HG02852 (cell line): ENCODE measurements around the gene DHRSX.
"Not testable (repeated sequence)": the region's sequence is repeated elsewhere in the genome, so short reads cannot be mapped to it uniquely, and the experiment has no call there.

Experiments used
- ATAC-seq: cut with Tn5 transposase; IDR thresholded peaks from one replicate; pipeline ENCODE4 v1.9.1; 2021; ENCODE audit warnings: mild to moderate bottlenecking, moderate library complexity; ENCODE audit not compliant: unreplicated experiment

The DHRSX gene

GRCh38 chrX:2460048-2460447 lies 40.7 kb downstream of the DHRSX start:
- ATAC-seq = not testable (repeated sequence)

DNA sequence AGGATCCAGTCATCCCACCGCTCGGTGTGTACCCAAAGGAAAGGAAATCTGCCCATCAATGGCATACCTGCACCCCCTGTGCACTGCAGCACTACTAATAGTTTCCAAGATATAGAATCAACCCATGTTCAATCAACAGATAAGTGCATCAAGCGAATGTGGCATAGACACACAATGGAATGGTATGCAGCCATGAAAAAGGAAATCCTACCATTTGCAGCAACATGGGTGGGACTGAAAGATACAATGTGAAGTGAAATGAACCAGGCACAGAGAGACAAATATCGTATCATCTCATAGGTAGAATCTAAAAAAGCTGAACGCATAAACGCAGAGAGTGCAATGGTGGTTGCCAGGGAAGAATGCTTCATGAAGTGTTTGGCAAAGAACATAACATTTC lies 42.5 kb downstream of the DHRSX start:
- ATAC-seq = no peak

DNA sequence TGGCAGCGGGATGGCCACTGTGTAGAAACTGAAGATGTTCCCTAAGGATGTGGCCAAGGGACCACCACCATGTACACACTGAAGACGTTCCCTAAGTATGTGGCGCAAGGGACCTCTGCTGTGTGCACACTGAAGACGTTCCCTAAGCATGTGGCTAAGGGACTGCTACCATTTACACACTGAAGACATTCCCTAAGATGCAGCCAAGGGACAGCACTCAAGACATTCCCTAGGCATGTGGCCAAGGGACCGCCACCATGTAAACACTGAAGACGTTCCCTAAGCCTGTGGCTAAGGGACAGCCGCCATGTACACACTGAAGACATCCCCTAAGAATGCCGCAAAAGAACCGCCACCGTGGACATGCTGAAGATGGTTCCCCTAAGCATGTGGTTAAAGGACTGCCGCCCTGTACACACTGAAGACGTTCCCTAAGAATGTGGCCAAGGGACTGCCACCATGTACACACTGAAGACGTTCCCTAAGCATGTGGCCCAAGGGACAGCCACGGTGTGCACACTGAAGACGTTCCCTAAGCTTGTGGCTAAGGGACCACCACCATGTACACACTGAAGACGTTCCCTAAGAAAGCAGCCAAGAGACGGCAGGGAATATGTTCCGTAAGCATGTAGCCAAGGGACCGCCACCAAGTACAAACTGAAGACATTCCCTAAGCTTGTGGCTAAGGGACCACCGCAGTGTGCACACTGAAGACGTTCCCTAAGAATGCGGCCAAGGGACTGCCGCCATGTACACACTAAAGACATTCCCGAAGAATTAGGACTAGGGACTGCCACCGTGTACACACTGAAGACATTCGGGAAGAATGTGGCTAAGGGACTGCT lies 43.3 kb downstream of the DHRSX start:
- no peak for ATAC-seq

- not testable (repeated sequence) for ATAC-seq
Observed at GRCh38 chrX:2456091-2456490, 44.7 kb downstream of the DHRSX start.

DNA sequence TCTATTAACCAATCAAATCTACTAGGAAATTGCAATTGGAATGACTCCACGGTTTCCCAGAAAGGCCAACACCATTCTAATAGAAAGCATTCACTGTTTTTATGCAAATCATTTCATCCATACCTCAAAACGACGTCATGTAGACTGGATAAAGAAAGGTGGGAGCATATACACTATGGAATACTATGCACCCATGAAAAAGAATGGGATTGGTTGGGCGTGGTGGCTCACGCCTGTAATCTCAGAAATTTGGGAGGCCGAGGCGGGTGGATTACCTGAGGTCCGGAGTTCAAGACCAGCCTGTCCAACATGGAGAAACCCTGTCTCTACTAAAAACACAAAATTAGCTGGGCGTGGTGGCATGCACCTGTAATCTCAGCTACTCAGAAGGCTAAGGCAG lies 46.2 kb downstream of the DHRSX start:
- not testable (repeated sequence) for ATAC-seq

DNA sequence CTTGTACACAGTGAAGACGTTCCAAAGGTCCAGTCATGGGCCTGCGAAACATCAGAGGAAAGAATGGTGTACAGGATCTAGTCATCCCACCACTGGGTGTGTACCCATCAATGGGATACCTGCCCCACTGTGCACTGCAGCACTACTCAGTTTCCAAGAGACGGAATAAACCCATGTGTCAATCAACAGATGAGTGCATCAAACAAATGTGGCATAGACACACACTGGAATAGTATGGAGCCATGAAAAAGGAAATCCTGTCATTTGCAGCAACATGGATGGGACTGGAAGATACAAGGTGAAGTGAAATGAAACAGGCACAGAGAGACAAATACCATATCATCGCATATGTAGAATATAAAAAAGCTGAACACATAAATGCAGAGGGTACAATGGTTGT lies 48.0 kb downstream of the DHRSX start:
- ATAC-seq = no peak

- ATAC-seq = no peak
Observed at GRCh38 chrX:2452317-2452784, 48.4 kb downstream of the DHRSX start.

DNA sequence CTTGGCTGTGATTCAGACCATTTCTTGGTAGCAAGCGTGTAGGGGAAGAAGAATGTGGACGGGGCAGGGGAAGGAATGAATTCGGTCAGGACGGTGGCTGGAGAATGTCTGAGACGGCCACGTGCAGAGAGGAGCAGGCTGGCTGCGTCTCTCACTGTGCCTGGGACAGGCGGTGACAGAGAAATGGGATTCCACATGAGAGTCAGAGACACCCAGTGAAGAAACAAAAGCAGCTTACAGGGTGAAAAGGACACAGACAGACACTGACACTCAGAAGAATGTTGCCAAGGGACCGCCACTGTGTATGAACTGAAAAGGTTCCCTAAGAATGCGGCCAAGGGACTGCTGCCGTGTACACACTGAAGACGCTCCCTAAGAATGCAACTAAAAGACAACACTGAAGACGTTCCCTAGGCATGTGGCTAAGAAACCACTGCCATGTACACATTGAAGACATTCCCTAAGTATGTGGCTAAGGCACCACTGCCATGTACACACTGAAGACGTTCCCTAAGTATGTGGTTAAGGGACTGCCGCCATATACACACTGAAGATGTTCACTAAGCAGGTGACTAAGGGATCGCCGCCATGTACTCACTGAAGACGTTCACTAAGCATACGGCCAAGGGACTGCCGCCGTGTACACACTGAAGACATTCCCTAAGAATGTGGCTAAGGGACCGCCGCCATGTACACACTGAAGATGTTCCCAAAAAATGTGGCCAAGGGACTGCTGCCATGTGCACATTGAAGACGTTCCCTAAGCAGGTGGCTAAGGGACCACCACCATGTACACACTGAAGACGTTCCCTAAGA lies 49.1 kb downstream of the DHRSX start:
- no peak for ATAC-seq

- ATAC-seq = no peak
Observed at GRCh38 chrX:2450681-2451080, 50.1 kb downstream of the DHRSX start.

GRCh38 chrX:2449135-2449886 lies 51.5 kb downstream of the DHRSX start:
- ATAC-seq = no peak

DNA sequence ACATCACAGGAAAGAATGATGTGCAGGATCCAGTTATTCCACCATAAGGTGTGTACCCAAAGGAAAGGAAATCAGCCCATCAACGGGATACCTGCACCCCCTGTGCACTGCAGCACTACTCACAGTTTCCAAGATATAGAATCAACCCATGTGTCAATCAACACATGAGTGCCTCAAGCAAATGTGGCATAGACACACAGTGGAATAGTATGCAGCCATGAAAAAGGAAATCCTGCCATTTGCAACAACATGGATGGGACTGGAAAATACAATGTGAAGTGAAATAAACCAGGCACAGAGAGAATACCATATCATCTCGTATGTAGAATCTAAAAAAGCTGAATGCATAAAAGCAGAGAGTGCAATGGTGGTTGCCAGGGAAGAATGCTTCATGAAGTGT lies 53.3 kb downstream of the DHRSX start:
- no peak for ATAC-seq

- ATAC-seq = no peak
Observed at GRCh38 chrX:2446815-2447214, 54.0 kb downstream of the DHRSX start.

DNA sequence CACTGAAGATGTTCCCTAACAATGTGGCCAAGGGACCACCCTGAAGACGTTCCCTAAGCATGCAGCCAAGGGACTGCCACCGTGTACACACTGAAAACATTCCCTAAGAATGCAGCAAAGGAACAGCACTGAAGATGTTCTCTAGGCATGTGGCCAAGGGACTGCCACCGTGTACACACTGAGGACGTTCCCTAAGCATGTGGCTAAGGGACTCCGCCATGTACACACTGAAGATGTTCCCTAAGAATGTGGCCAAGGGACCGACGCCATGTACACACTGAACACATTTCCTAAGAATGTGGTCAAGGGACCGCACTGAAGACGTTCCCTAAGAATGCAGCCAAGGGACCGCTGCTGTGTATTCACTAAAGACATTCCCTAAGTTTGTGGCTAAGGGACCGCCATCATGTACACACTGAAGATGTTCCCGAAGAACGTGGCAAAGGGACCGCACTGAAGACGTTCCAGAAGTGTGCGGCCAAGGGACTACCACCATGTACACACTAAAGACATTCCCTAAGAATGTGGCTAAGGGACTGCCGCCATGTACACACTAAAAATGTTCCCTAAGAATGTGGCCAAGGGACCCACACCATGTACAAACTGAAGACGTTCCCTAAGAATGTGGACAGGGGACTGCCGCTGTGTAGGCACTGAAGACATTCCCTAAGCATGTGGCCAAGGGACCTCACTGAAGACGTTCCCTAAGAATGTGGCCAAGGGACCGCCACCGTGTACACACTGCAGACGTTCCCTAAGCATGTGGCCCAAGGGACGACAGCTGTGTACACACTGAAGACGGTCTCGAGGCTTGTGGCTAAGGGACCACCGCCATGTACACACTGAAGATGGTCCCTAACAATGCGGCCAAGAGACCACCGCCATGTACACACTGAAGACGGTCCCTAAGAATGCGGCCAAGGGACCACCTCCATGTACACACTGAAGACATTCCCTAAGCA lies 54.8 kb downstream of the DHRSX start:
- ATAC-seq = no peak

- ATAC-seq = no peak
Observed at GRCh38 chrX:2442694-2443093, 58.1 kb downstream of the DHRSX start.

GRCh38 chrX:2441466-2441865 lies 59.3 kb downstream of the DHRSX start:
- no peak for ATAC-seq

GRCh38 chrX:2439613-2440012 lies 61.2 kb downstream of the DHRSX start:
- no peak for ATAC-seq

DNA sequence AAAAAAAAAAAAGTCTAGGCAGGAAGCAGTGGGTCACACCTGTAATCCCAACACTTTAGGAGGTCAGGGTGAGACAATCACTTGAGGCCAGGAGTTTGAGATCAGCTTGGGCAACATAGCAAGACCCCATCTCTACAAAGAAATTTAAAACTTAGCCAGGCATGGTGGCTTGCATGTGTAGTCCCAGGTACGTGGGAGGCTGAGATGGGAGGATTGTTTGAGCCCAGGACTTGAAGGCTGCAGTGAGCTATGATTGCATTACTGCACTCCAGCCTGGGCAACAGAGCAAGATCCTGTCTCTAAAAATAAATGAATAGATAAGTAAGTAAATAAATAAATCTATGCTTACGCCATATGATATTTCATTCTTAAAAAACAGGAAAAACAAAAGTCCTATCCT lies 65.3 kb downstream of the DHRSX start:
- no peak for ATAC-seq

DNA sequence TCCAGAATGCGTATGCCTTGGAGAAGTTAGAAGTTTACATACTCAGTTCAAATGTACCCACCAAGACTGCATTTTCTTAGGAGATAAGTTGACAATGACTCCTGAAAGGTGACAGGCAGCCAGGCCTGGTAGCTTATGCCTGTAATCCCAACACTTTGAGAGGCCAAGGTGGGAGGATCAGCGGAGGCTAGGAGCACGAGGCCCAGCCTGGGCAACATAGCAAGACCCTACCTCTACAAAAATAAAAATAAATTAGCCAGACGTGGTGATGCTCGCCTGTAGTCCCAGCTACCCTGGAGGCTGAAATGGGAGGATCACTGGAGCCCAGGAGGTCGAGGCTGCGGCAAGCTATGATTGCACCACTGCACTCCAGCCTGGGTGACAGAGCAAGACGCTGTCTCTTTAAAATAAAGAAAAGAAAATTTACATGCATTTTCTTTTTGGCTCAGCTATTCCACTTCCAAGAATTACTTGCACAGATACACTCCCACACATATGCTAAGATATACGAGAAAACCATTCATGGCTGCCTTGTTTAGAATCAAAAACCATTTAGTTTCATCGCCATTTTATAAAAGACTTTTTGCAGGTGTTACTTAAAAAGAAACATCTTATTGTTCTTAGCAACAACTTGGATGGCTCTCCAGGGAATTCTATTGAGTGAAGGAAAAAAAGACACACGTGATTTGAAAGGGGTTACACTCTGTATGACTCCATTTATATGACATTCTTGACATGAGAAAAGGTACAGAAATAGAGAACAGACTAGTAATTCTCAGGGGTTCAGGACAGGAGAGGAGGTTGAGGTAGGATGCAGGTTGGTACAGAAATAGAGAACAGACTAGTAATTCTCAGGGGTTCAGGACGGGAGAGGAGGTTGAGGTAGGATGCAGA lies 66.3 kb downstream of the DHRSX start:
- ATAC-seq = no peak

DNA sequence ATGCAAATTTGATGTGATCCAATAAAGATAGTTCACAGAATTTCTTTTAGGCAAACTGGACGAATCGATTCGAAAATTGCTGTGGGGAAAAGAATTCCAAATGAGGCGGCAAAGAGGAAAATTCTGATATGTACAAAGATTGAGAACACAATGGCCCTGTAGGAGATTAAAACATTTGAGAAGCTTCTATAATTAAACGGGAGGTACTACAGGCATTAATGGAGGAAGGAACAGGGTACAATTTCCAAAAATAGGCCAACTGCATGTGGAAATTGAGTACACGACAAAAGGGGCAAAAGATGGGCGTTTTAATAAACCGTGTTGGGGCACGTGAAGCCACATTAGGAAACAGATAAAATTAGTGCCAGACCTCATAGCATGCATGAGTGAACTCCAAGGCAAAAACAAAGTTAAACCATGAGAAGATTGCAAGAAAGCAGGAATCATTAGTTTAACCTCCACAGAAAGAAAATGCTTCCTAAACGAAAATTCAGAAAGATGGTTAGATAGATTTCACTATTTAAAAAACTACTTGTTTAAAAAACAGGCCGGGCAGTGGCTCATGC lies 68.4 kb downstream of the DHRSX start:
- no peak for ATAC-seq
